IPS-20b (cell line): Measurements from ENCODE around the gene GUCA2B.

Experiments used
- H3K27ac ChIP-seq: one replicate; pipeline ENCODE4 v1.5.1; 2013; ENCODE audit warnings: low read length
- H3K27me3 ChIP-seq: 2 replicates; pipeline ENCODE4 v1.6.1; 2013; ENCODE audit warnings: mild to moderate bottlenecking, low read length, inconsistent platforms; ENCODE audit not compliant: insufficient read depth
- H3K36me3 ChIP-seq: 2 replicates; pipeline ENCODE4 v1.6.1; 2013; ENCODE audit warnings: low read depth, mild to moderate bottlenecking, inconsistent platforms, low read length, moderate library complexity; ENCODE audit not compliant: insufficient read depth
- H3K4me1 ChIP-seq: 2 replicates; pipeline ENCODE4 v1.6.1; 2013; ENCODE audit warnings: mild to moderate bottlenecking, control low read depth, inconsistent platforms, low read length, moderate library complexity; ENCODE audit not compliant: insufficient read depth
- H3K4me3 ChIP-seq: 2 replicates; pipeline ENCODE4 v1.5.1; 2013; ENCODE audit warnings: mild to moderate bottlenecking, low read length, inconsistent platforms
- H3K9ac ChIP-seq: 2 replicates; pipeline ENCODE4 v1.6.1; 2013; ENCODE audit warnings: low read depth, mild to moderate bottlenecking, inconsistent platforms, low read length, moderate library complexity
- H3K9me3 ChIP-seq: 2 replicates; pipeline ENCODE4 v1.6.1; 2013; ENCODE audit warnings: mild to moderate bottlenecking, low read depth, low read length, inconsistent platforms; ENCODE audit not compliant: insufficient read depth

Gene GUCA2B

GRCh38 chr1:42152907-42153600, at the start of gene GUCA2B:
Gene GUCA2B (plus strand): TSS chr1:42153410. CDS start chr1:42153451, 41 bp downstream.
- Histone ChIP-seq H3K36me3 (no peaks in the 10 kb centered on the region), H3K9me3 (no peaks in the 10 kb centered on the region), H3K4me1 (no peaks in the 10 kb centered on the region), H3K27ac (no peak within 1 kb of the TSS), H3K27me3 (no peaks in the 10 kb centered on the region), H3K9ac (no peak within 1 kb of the TSS), H3K4me3 (no peak within 1 kb of the TSS)

GRCh38 chr1:42105025-42105424, 48.2 kb upstream of the GUCA2B start:
- Histone ChIP-seq H3K36me3 (no peaks in the 10 kb centered on the region), H3K4me1 (no peaks in the 10 kb centered on the region)

GRCh38 chr1:42108309-42108708, 44.9 kb upstream of the GUCA2B start:
- Histone ChIP-seq H3K4me3 (no peak overlapping the region), H3K4me1 (no peaks in the 10 kb centered on the region), H3K9ac (no peak overlapping the region), H3K27me3 (no peaks in the 10 kb centered on the region), H3K36me3 (no peaks in the 10 kb centered on the region), H3K9me3 (no peaks in the 10 kb centered on the region), H3K27ac (no peak overlapping the region)

More at GRCh38 chr1:42105025-42105424, 48.2 kb upstream of the GUCA2B start:
- H3K4me3 ChIP-seq = no peak overlapping the region
- H3K27me3 ChIP-seq = no peaks in the 10 kb centered on the region
- no peak overlapping the region for H3K27ac ChIP-seq
- H3K9ac ChIP-seq = no peak overlapping the region
- H3K9me3 ChIP-seq = no peaks in the 10 kb centered on the region

- Histone ChIP-seq H3K36me3 (no peaks in the 10 kb centered on the region), H3K27me3 (no peaks in the 10 kb centered on the region), H3K9ac (no peak overlapping the region), H3K4me1 (no peaks in the 10 kb centered on the region), H3K9me3 (no peaks in the 10 kb centered on the region), H3K4me3 (no peak overlapping the region), H3K27ac (no peak overlapping the region)
Measured at GRCh38 chr1:42109600-42109999, 43.6 kb upstream of the GUCA2B start.

GRCh38 chr1:42114229-42114628, 39.0 kb upstream of the GUCA2B start:
- Histone ChIP-seq H3K36me3 (no peaks in the 10 kb centered on the region), H3K4me1 (no peaks in the 10 kb centered on the region; the same call in 1 of the 2 replicates), H3K27me3 (no peaks in the 10 kb centered on the region), H3K27ac (no peak overlapping the region), H3K4me3 (no peak overlapping the region), H3K9ac (no peak overlapping the region), H3K9me3 (no peaks in the 10 kb centered on the region)

- H3K27me3 ChIP-seq = no peaks in the 10 kb centered on the region
- no peak overlapping the region for H3K9ac ChIP-seq
Measured at GRCh38 chr1:42117214-42117613, 36.0 kb upstream of the GUCA2B start.

GRCh38 chr1:42118125-42118524, 35.1 kb upstream of the GUCA2B start:
- no peaks in the 10 kb centered on the region for H3K36me3 ChIP-seq
- no peak overlapping the region for H3K9ac ChIP-seq
- no peak overlapping the region for H3K27ac ChIP-seq
- H3K4me1 ChIP-seq = no peaks in the 10 kb centered on the region; the same call in 1 of the 2 replicates
- no peak overlapping the region for H3K4me3 ChIP-seq
- no peaks in the 10 kb centered on the region for H3K9me3 ChIP-seq
- H3K27me3 ChIP-seq = no peaks in the 10 kb centered on the region

More at GRCh38 chr1:42117214-42117613, 36.0 kb upstream of the GUCA2B start:
- Histone ChIP-seq H3K9me3 (no peaks in the 10 kb centered on the region), H3K4me1 (no peaks in the 10 kb centered on the region; the same call in 1 of the 2 replicates), H3K4me3 (no peak overlapping the region), H3K27ac (no peak overlapping the region), H3K36me3 (no peaks in the 10 kb centered on the region)

GRCh38 chr1:42122408-42122807, 30.8 kb upstream of the GUCA2B start:
- no peaks in the 10 kb centered on the region for H3K27me3 ChIP-seq
- H3K4me1 ChIP-seq = no peaks in the 10 kb centered on the region; the same call in 1 of the 2 replicates
- H3K9ac ChIP-seq = no peak overlapping the region
- no peak overlapping the region for H3K27ac ChIP-seq
- H3K9me3 ChIP-seq = no peaks in the 10 kb centered on the region
- H3K36me3 ChIP-seq = no peaks in the 10 kb centered on the region
- H3K4me3 ChIP-seq = no peak overlapping the region

GRCh38 chr1:42125552-42125951, 27.7 kb upstream of the GUCA2B start:
- no peak overlapping the region for H3K4me3 ChIP-seq

GRCh38 chr1:42127767-42128166, 25.4 kb upstream of the GUCA2B start:
- Histone ChIP-seq H3K4me3 (no peak overlapping the region), H3K27ac (no peak overlapping the region), H3K9me3 (no peaks in the 10 kb centered on the region), H3K27me3 (no peaks in the 10 kb centered on the region), H3K4me1 (no peaks in the 10 kb centered on the region), H3K9ac (no peak overlapping the region), H3K36me3 (no peaks in the 10 kb centered on the region)

More at GRCh38 chr1:42125552-42125951, 27.7 kb upstream of the GUCA2B start:
- no peak overlapping the region for H3K27ac ChIP-seq
- no peaks in the 10 kb centered on the region for H3K4me1 ChIP-seq
- no peaks in the 10 kb centered on the region for H3K9me3 ChIP-seq
- H3K9ac ChIP-seq = no peak overlapping the region
- H3K36me3 ChIP-seq = no peaks in the 10 kb centered on the region
- H3K27me3 ChIP-seq = no peaks in the 10 kb centered on the region

GRCh38 chr1:42128499-42128898, 24.7 kb upstream of the GUCA2B start:
- Histone ChIP-seq H3K36me3 (no peaks in the 10 kb centered on the region), H3K27me3 (no peaks in the 10 kb centered on the region), H3K9ac (no peak overlapping the region), H3K9me3 (no peaks in the 10 kb centered on the region), H3K4me3 (no peak overlapping the region), H3K27ac (no peak overlapping the region), H3K4me1 (no peaks in the 10 kb centered on the region)

GRCh38 chr1:42128964-42129363, 24.2 kb upstream of the GUCA2B start:
- Histone ChIP-seq H3K9me3 (no peaks in the 10 kb centered on the region), H3K36me3 (no peaks in the 10 kb centered on the region), H3K27ac (no peak overlapping the region), H3K4me3 (no peak overlapping the region), H3K27me3 (no peaks in the 10 kb centered on the region), H3K9ac (no peak overlapping the region), H3K4me1 (no peaks in the 10 kb centered on the region)
